Measurements from ENCODE around the gene PLXDC2. TPM values are rescaled to one million over a fixed set of nuclear protein-coding genes. Genes with fewer than 3 reads are reported as not detected.

Gene PLXDC2
- total and polyA plus RNA-seq, 11 donors = 3.4 to 36.4 (median 17.1) TPM

- intact Hi-C loops (cut with DNase I) = loop anchor here in 6 of 10 donors (10.0 kb wide), 8 partner anchors 188 to 952 kb away; no protein-coding TSS in a partner anchor
- peaks cover 0 to 23% (median 6%) of the 10 kb centered on the region in 12 donors for H3K4me1 ChIP-seq
- DNase-seq (no peak), ATAC-seq (no peak)
- 86 to 94% (median 89%) methylated on average over 3 of the region's 3 CpGs for WGBS, 4 donors
- TF ChIP-seq POLR2A (IDR thresholded peaks at IDR 0.05) (no peak), CTCF (IDR thresholded peaks at IDR 0.05) (no peak)
- no peak overlapping the region for H3K27ac ChIP-seq
- H3K36me3 ChIP-seq = no peaks in the 10 kb centered on the region
- no peak overlapping the region for H3K4me3 ChIP-seq
- peaks cover 0 to 18% (median 0%) of the 10 kb centered on the region in 9 donors for H3K27me3 ChIP-seq
- H3K9me3 ChIP-seq = peaks cover 0 to 11% (median 0%) of the 10 kb centered on the region in 12 donors
These were observed 3.3 kb upstream of the PLXDC2 start for GRCh38 chr10:19812976-19813375.

- TF ChIP-seq CTCF (IDR thresholded peaks at IDR 0.05) (no peak), POLR2A (IDR thresholded peaks at IDR 0.05) (no peak)
- no peaks in the 10 kb centered on the region for H3K36me3 ChIP-seq
- peak overlapping the region; percentile 60 to 95 (median 90) for H3K27ac ChIP-seq
- H3K4me1 ChIP-seq = peaks cover 0 to 23% (median 6%) of the 10 kb centered on the region in 12 donors
- ATAC-seq (peak in 2 of 4 donors; percentile 7 to 22), DNase-seq (peak in 4 of 5 donors; percentile 29 to 68 (median 38))
- peaks cover 0 to 18% (median 0%) of the 10 kb centered on the region in 9 donors for H3K27me3 ChIP-seq
- H3K4me3 ChIP-seq = peak overlapping the region; percentile 67 to 95 (median 82)
- no peaks in the 10 kb centered on the region for H3K9me3 ChIP-seq
- intact Hi-C loops (cut with DNase I) = loop anchor here in 9 of 10 donors (5.0 to 10.0 kb wide), 14 partner anchors 132 to 957 kb away; no protein-coding TSS in a partner anchor
- WGBS, 4 donors = 2 to 4% (median 3%) methylated on average over 27 to 33 of the region's 33 CpGs
These were observed 1.0 kb upstream of the PLXDC2 start for GRCh38 chr10:19815036-19815730.

- H3K4me1 ChIP-seq = peaks cover 0 to 23% (median 6%) of the 10 kb centered on the region in 12 donors
- no peaks in the 10 kb centered on the region for H3K36me3 ChIP-seq
- peak; percentile 85 to 88 (median 86) for DNase-seq
- 0 to 1% (median 1%) methylated on average over 22 to 57 of the region's 57 CpGs for WGBS, 4 donors
- peak in 1 of 2 donors; percentile 61 for TF ChIP-seq POLR2A (IDR thresholded peaks at IDR 0.05)
- no peak for TF ChIP-seq CTCF (IDR thresholded peaks at IDR 0.05)
- ATAC-seq = peak; percentile 80 to 88 (median 86)
- intact Hi-C loops (cut with DNase I) = loop anchor here in 9 of 10 donors (5.0 to 10.0 kb wide), 14 partner anchors 131 to 956 kb away; no protein-coding TSS in a partner anchor
- H3K27ac ChIP-seq = peak overlapping the region; percentile 60 to 95 (median 90)
- peak overlapping the region; percentile 67 to 95 (median 82) for H3K4me3 ChIP-seq
- no peaks in the 10 kb centered on the region for H3K9me3 ChIP-seq
- H3K27me3 ChIP-seq = peaks cover 0 to 18% (median 0%) of the 10 kb centered on the region in 9 donors
These were observed 361 bp upstream of the PLXDC2 start for GRCh38 chr10:19815731-19816410.

All from heart left ventricle (tissue), 16 donors.